Nucleus accumbens (tissue), 56 donors: ENCODE measurements around the gene CAMKV.

Source experiments
- DNase-seq, 56 donors: peaks; one replicate each; lab custom pipeline; 2025; lab: John Stamatoyannopoulos, UW

Gene CAMKV

DNA sequence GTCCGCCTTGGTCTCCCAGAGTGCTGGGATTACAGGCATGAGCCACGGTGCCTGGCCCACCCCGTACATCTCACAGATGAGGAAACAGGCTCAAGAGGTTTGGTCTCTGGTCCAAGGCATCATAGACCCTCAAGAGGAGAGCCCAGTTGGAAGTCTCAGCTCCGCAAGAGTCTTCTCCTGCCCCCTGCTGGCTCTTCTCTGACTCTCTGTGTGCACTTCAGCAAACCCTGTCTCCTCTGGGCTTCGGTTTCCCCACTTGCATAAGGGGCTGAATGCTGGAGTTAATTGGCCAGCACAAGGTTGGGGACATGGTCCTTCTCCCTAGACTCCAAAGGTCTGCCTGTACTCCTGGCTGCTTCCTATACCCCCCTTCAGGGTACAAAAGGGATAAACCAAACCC lies 30.1 kb upstream of the CAMKV start:
- DNase-seq = peak in 1 of 56 donors; percentile 14

DNA sequence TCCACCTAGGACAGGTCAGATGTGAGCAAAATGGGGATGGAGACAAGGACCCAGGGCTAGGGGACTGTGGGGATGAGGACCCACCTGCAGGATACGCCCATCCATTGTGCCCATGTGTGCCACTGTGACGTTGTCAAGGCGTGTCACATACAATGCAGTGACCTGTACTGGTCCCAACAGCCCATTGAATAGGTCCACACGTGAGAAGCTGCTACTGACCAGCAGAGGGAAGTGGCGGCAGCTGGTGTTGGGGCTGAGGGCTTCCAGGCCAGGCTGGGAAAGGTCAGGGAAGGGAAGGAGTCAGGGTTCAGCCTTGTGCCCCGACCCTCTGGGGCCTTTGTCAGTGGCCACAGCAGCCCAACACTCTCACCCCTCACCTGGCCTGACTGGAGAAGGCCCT lies 29.3 kb upstream of the CAMKV start:
- no peak for DNase-seq

DNA sequence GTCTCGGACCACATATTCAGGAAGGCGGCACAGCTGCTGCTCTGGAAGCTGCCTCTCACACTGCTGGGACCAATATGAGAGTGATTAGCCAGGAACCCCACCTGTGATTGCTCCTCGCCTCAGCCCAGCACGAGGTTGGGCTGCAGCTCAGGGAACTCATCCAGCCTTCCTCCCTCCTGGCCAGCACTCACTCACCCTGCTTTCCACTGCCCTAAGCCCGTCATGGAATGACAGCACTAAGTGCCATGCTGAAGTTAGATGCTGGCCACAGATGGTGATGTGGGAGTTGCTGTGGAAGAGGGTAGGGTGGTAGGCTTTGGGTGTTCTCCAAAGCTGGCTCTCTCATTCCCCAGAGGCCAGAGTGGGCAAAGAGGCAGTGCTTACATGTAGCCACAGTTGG lies 26.6 kb upstream of the CAMKV start:
- DNase-seq = no peak

DNA sequence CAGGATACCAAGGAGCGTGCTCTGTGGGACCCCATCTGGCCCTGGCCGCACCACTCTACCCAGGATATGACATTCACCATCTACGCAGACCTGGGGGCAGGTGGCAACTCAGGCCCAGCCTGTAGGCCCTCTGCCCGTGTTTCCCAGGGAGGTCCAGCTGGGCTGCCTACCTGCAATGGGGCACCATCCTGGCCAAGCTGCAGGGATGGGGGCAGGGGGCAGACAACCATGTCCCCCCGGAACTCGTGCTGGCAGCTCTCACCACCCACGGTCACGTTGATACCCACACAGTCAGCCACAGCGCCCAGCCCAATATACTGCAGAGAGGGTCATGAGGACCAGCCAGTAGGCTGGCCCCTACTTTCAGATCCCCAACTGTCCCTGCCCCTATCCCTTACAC lies 26.1 kb upstream of the CAMKV start:
- no peak for DNase-seq

DNA sequence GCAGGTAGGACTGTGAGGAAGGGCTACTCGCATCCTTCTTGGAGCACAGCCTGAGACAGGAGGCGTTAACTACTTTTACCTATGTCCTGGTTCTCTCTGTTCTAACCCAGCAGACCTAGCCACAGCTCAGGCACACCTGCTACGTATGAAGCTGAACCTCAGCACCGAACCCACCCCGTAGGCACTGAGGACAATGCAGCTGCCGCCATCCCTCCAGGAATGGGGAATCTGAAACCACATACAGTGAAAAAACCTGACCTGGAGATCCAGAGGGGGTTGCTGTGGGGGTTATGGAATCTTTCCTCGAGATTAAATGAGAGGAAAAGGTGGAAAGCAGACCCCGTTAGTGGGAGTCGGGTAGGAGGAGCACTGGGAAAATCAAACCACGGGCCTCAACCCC lies 19.6 kb upstream of the CAMKV start:
- DNase-seq = no peak

DNA sequence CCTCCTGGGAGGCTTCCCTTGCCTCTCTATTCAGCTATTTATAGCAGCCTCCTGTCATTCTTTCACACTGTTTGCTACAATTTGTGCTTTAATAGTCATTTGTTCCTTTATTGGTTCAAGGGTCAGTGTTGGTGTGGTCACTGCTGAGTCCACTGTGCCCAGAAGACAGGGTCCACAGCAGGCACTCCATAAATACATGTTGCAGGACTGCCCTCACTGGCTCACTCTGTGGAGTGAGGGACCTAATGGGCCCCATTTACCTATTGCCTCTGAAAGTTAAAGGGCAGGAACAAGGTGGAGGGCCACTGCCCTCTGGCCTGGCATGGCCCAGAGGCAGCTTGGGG lies 17.2 kb upstream of the CAMKV start:
- DNase-seq = no peak

DNA sequence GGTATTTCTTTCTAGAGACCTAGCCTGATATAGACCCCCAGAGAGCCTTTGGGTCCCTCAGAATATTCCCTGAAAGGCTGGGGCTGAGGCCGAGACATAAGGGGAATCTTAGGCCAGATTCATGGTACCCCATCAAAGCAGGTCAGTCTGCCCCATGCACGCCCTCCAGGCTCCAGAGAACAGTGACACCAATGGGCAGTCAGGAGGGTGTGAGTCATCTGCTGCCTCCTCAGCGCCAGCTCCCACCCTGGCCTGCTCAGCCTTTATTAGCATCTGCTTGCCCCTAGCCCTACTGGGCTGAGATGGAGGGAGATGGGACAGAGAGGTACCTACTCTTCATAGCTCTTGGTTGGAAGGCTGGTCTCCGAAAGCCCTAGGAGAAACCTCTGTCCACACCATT lies 14.3 kb upstream of the CAMKV start:
- no peak for DNase-seq

DNA sequence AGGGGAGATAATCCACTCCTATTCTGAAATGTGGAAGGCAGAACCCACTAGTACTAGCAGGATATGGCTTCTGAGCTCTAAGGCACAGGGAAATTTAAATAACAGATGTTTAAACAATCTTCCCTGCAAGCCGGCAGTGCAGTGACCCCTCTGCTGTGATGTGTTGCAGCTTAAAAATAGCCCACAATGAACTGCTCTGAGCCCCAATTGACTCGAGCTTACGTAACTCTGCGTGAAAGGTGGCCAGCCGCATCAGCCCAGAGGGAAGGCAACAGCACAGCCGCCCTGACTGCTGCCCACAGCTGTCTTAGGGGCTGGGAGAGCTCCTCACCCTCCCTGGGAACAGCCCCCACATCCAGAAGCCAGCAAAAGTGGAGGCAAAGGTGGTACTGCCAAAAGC lies 12.5 kb upstream of the CAMKV start:
- no peak for DNase-seq

DNA sequence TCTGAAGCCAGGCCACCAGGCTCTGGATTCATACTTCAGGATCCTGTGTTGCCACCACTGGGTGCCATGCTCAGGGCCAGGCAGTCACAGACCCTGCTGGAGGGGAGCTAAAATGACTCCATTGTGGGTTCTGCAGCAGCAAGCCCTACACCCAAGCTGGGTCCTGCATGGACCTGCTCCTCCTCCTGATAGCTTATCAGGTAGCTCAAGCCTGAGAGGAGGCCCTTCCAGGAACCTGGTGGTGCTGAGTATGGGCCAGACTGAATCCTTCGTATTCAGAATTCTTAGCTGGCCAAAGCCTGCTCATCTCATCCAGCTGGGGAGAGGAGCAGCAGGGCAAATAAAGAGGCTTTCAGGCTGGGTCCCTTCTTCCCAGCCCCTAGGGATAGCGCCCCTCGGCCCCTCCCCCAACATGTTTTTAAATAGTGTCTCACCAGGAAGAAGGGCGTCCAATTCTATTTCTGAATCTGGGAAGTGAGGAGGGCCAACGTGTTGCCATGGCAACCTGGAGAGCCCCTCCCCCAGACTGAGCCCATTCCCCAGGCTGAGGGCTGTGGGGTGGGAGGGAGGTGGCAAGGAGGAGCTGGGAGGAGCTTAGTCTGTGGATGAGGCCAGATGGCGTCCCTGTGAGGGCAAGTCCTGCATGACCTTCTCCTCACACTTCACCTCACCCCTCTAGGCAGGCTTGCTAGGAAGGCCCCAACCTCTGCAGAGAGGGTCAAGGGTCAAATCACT lies 11.0 kb upstream of the CAMKV start:
- DNase-seq = peak in 1 of 56 donors; percentile 17

DNA sequence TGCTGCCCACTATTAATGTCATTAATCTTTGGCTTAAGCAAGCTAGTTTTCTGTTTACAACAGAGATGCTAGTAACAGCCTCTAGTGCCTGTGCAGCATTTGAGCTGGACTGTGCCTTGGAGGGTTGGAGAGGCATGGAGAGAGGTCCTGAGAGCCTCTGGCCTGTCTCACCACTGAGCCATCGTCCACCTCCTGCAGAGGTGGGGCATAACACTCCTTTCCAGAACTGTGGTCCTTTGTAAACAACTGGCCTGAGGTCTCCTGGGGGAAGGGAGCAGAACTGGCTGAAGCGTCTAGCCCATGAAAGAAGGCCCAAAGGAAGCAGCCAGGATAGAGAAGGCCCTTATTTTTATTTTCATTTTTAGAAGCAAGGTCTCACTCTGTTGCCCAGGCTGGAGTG lies 10.0 kb upstream of the CAMKV start:
- no peak for DNase-seq

DNA sequence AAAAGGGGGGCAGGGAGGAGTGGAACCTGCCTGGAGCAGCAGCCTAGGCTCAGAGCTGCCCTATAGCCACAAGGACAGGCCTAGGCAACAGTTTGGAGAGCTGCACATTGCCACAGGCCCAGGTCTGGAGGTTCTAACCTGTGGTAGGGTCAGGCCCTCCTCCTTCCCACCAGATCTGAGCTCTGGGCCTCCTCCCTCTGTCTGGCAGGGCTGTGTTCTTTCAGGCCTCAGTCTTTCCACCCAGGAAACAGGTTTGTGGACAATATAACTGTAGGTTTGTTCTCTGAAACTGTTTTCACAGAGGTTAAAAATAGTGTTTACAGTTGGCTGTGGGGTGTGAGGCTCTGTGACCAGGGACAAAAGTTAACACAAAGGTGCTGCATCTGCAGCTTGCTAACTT lies 9.0 kb upstream of the CAMKV start:
- no peak for DNase-seq

DNA sequence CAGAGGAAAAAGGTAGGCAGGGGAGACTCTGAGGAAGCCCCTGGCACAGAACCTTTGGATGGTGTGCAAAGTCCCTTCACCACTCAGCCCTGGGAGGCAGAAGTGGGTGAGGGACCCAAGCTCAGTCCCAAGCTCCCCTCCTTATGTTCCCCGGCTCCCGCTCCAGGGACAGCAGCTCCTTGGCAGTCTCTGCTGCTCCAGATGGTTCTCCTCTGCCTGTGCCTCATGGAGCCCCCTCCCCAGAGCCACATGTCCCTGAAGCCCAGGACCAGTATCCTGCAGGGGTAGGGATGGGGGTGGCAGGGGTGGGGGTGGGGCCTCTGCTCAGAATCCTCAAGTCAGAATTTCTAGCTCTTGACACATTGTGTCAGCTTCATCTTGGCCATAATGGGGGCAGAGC lies 8.0 kb upstream of the CAMKV start:
- DNase-seq = no peak

DNA sequence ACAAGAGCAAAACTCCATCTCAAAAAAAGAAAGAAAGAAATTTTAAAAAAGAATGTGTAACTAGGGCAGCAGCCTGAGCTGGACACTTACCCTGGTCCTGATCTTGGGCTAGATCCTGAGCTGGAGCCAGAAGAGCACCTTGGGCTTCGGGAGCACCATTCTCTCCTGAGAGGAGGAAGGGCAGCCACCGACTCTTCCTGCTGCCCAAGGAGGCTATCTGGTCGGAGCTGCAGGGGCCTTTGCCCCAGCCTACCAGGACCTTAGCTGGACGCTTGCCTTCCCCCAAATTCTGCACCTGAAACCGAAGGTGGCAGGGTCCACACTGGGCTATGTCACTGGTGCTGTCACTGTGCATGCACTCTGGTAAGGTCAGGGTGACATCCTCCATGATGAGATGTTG lies 6.9 kb upstream of the CAMKV start:
- no peak for DNase-seq

DNA sequence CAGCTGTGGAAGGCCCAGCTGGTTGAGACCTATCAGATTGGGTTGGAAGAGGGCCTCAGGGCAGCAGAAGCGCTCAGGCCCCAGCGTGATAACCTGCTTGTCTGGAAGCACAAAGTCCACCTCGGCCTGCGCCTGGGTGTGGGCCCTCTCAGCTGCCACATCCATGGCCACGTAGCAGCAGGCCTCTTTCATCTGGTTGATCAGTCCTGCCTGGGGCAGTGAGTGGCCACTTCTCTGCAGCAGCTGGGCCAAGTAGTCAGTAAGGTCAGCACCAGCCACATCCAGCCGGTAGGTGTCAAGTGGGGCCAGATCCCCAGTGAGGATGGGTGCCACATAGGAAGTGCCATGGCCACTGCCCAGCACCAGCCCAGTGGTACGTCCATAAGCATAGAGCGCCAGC lies 3.9 kb upstream of the CAMKV start:
- DNase-seq = no peak

DNA sequence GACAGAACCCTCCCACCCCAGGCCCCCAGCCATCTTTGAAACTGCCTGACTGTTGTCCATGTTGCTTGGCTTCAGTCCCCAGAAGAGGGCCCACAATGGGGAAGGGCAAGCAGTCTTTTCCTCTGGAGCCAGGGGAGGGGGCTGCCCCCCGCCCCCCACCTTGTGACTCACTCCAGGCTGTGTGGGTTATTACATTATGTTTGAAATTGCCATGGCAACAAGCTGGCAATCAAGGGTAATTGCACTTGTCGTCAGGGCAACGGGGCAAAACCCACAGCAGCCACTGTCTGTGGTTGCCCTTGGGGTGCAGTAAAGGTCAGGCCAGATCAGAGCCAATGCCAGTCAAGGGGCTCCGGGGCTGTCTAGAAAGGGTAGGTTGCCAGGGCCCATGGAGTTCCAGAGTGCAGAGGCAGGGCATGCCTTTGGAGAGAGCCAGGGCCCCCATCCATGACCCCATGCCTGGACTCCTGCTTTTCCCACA lies 3.1 kb upstream of the CAMKV start:
- DNase-seq = peak in 21 of 56 donors; percentile 8 to 65 (median 39)

DNA sequence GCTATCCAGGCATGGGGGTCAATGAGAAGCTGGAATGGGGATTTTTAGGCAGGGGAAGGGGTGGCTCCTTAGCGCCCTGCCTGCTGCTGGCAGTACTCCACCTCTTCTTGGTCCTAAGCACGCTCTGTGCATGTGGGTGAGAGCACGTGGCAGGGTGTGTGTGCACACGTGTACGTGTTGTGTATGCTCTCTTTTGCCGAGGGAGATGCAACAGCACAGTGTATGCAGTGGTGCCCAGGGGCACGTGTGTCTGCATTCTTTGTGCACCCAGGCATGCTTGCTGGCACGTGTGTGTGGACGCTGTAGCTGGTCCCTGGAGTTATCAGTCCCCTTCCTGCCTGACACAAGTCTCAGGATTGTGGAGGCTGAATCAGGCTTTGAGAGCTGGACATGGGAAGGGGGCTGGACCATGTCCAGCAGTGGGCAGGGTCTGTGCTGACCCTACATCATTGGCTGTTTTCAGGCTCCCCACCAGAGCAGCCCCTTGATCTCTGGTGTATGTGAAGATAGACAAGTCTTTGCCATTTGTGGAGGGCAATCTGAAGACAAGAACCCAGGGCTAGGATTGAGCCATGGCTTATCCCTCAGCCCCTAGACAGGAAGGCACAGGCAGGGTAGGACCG lies 1.9 kb upstream of the CAMKV start:
- peak in 25 of 56 donors; percentile 4 to 73 (median 42) for DNase-seq

DNA sequence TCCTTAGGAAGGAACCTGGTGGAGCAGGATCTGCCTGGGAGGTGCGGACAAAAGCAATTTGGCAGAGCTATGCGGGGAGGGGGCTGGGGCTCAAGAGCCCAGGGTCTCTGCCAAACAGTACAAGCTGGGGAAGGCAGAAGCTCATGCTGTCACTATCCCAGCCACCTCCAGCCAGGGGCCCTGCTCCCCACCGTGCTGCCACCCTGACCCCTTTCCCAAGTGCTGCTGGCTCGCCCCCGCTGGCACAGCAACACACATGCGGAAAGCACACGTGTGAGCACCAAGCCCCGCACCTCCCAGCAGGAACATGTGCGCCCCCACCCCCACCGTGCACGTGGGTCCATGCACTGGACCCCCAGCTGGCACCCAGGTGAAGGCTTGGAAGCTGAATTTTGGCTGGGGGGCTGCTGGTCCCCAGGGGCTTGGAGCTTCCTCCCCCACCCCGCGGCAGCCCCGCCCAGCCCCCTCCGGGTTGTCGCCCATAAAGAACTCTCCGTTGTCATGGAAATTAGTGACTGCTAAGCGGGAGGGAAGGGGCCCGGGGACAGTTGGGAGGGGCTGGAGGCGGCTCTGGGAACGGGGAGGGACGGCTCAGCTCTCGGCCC lies 742 bp downstream of the CAMKV start:
- DNase-seq = peak in 26 of 56 donors; percentile 6 to 78 (median 43)

DNA sequence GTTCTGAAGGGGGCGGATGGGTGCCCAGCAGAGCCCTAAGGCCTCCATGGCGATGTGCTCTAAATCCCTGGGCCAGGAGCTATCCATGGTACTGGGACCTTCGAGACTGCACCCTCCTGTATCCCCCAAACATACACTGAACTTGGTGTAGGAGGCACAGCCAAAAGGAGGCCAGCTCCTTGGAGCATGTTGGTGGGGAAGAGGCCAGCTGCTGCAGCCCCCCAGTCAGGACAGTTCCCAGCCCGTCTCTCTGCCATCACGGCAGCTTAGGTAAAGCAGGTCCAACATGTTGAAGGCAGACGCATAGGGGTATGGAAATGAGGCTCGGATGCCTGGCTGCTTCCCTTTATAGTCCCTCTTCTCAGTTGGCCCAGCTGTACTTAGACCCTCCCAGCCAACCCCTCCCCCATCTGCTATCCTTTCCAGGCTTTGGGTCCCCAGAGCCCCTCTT lies 1.8 kb downstream of the CAMKV start:
- no peak for DNase-seq

DNA sequence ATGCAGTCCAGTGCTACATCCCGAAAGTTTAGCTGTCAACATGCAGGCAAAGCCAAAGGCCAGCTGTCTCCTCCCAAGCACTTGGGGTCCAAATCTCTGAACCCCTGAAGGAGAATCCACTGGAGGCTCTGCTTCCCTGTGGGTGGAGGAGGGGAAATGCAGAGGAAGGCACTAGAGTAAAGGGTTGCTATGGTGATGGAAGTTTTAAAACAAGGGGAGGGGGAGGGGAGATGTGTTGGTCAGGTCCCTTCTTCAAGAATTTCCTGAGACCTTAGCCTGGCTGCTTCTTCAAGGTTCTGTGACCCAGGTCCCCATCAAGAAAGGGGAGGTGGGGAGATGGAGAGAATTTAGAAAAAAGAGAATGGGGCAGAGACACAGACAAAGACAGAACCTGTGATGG lies 2.3 kb downstream of the CAMKV start:
- DNase-seq = peak in 1 of 56 donors; percentile 20

DNA sequence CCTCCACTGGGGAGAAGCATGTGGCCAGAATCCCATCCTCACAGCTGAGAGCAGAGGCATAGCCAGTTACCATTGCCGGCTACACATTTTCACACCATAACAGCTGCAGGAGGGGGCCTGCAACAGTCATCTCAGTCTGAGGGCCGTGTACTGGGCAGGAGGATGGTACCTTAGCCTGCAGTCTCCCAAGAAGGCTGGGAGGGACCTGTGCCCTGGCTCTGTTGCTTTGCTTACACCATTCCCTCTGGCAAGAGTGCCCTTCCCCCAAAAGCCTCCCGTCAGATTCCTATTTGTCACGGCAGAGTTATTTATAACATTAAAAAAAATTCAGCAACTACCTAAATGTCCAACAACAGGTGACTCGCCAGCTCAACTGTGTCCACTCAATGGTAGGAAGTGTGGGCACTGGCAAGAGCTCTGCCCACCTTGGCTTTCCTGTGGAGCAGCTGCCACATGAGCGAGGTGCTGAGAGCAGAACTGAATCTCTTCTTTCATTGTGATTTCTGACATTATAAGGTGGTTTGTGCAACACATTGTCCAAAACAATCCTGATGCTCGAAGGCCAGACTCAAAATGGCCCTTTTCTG lies 4.4 kb downstream of the CAMKV start:
- no peak for DNase-seq

DNA sequence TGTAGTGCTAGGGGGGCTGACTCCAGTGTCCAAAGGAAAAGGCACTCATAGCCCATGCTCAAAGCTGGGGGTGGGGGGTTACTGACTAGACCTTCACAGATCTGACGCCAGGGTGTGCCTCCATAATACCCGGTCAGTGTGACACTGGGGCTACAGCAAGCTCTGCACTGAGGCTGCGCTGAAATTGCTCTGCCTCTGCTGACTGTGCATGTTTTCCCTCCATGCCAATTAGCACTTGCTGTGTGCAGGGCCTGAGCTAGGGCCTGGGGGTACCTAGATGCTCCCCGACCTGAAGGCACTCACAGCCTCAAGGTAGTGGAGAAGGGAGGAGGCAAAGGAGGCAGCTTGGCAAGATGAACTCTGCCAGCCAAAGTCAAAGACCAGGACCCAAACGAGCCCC lies 5.2 kb downstream of the CAMKV start:
- no peak for DNase-seq
